ENCODE results near the gene SELENOO. TPM values are rescaled to one million over a fixed set of nuclear protein-coding genes. Genes with fewer than 3 reads are reported as not detected.

The SELENOO gene
- total RNA-seq, 1 experiment from 2014 or later = 19.0 TPM

GRCh38 chr22:50219800-50220602, 19.2 kb downstream of the SELENOO start:
- H3K9me3 Mint-ChIP-seq = no peaks in the 10 kb centered on the region
- H3K27ac Mint-ChIP-seq = peak overlapping the region in 1 of 3 experiments; percentile 81; a peak in 2 of 7 replicates
- Histone ChIP-seq H3K18ac (ENCODE audit: insufficient read length, low read depth, low read length) (no peak overlapping the region), H2BK20ac (ENCODE audit: low read depth, low read length, poor library complexity, severe bottlenecking) (no peak overlapping the region), H3K27ac (ENCODE audit: insufficient read length, low read depth, low read length) (no peak overlapping the region), H3K4ac (ENCODE audit: low read depth, low read length) (no peak overlapping the region), H3K23me2 (ENCODE audit: insufficient read length, low read depth, low read length, poor library complexity, severe bottlenecking) (no peaks in the 10 kb centered on the region), H3K27me3 (ENCODE audit: insufficient read depth, low read length) (no peaks in the 10 kb centered on the region), H3K56ac (ENCODE audit: insufficient read length, low read depth, low read length) (no peak overlapping the region), H3K79me1 (ENCODE audit: insufficient read depth, low read depth, low read length, poor library complexity, severe bottlenecking) (no peaks in the 10 kb centered on the region), H2BK12ac (ENCODE audit: insufficient read length, low read depth, low read length) (no peak overlapping the region), H3T11ph (ENCODE audit: low read length) (no peak overlapping the region), H4K8ac (replicated peaks; ENCODE audit: insufficient read length, low read depth, low read length) (no peak overlapping the region), H2BK15ac (ENCODE audit: low read depth, low read length) (no peak overlapping the region), H2AFZ (ENCODE audit: low read length) (no peak overlapping the region), H3K9ac (ENCODE audit: extremely low read depth, insufficient read length, low read length) (no peak overlapping the region), H3K14ac (ENCODE audit: insufficient read depth, low read length) (no peak overlapping the region), H3K9me3 (ENCODE audit: control insufficient read depth, low read depth, low read length) (no peaks in the 10 kb centered on the region), H2AK5ac (ENCODE audit: insufficient read length, low read length) (no peak overlapping the region), H3K23ac (ENCODE audit: insufficient read length, low read depth, low read length) (no peak overlapping the region), H4K5ac (ENCODE audit: insufficient read length, low read depth, low read length) (no peak overlapping the region), H2BK5ac (ENCODE audit: insufficient read length, low read length) (no peak overlapping the region), H4K20me1 (ENCODE audit: control insufficient read depth, insufficient read depth, insufficient read length) (peaks cover 3% of the 10 kb centered on the region), H3K4me2 (ENCODE audit: insufficient read depth, insufficient read length, low read length) (no peak overlapping the region), H3K4me1 (ENCODE audit: insufficient read depth, low read length) (no peaks in the 10 kb centered on the region), H3K79me2 (ENCODE audit: insufficient read depth, low read length) (0 out of 2 replicates have a peak, but pooled peaks cover under 1% of the 10 kb centered on the region), H2BK120ac (ENCODE audit: low read depth, low read length, poor library complexity, severe bottlenecking) (no peak overlapping the region), H4K91ac (ENCODE audit: insufficient read length, low read depth, low read length) (no peak overlapping the region)
- H3K36me3 Mint-ChIP-seq (ENCODE audit: insufficient read depth in 1 of 3, low read depth in 3 of 3) = peaks cover 22 to 81% (median 63%) of the 10 kb centered on the region in 3 experiments
- no peak for DNase-seq
- TF ChIP-seq, protein P1, sequence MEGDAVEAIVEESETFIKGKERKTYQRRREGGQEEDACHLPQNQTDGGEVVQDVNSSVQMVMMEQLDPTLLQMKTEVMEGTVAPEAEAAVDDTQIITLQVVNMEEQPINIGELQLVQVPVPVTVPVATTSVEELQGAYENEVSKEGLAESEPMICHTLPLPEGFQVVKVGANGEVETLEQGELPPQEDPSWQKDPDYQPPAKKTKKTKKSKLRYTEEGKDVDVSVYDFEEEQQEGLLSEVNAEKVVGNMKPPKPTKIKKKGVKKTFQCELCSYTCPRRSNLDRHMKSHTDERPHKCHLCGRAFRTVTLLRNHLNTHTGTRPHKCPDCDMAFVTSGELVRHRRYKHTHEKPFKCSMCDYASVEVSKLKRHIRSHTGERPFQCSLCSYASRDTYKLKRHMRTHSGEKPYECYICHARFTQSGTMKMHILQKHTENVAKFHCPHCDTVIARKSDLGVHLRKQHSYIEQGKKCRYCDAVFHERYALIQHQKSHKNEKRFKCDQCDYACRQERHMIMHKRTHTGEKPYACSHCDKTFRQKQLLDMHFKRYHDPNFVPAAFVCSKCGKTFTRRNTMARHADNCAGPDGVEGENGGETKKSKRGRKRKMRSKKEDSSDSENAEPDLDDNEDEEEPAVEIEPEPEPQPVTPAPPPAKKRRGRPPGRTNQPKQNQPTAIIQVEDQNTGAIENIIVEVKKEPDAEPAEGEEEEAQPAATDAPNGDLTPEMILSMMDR (conservative IDR thresholded peaks at IDR 0.05) = no peak
- H3K4me3 Mint-ChIP-seq = no peak overlapping the region
- peaks cover 5 to 9% of the 10 kb centered on the region in 2 experiments for H3K4me1 Mint-ChIP-seq
- H3K27me3 Mint-ChIP-seq (ENCODE audit: low read depth) = no peaks in the 10 kb centered on the region
- whole genome bisulfite sequencing (ENCODE audit: extremely low coverage, insufficient read length, low lambda C conversion rate) = no CpG with 5 or more reads among the region's 25 CpGs

All from H9 (cell line).